IMR-90 (cell line): Measurements from ENCODE around the gene HSD17B11. TPM values are rescaled to one million over a fixed set of nuclear protein-coding genes. Genes with fewer than 3 reads are reported as not detected.

ENCODE experiments used
- ATAC-seq: fragments of 200-7000 bp; cut with Tn5 transposase; 2 replicates; pipeline ENCODE4 v1.9.1; 2020; ENCODE audit warnings: low read depth, mild to moderate bottlenecking, moderate library complexity
- BruUV-seq: library from RNA; stranded (reverse); fragments of 400-500 nt; replicated peaks from 2 replicates; lab custom pipeline; 2021; lab: Mats Ljungman, UMichigan
- CTCF ChIA-PET: fragments of 300-600 bp; formaldehyde crosslinking; extraction: SDS; loops from one replicate; lab custom pipeline; 2021; ENCODE audit warnings: antibody characterized with exemption; lab: Yijun Ruan, JAX
- POLR2A ChIA-PET: fragments of 300-600 bp; sonication (Branson Sonifier 250); formaldehyde crosslinking; loops from one replicate; lab custom pipeline; 2022; ENCODE audit warnings: antibody characterized with exemption; ENCODE audit not compliant: unreplicated experiment; lab: Charles Lee
- DNase-seq: peaks from one replicate; pipeline ENCODE4 v3.0.0; 2013
- H2AFZ ChIP-seq: replicated peaks from 2 replicates; pipeline ENCODE3; 2013; ENCODE audit warnings: low read length, mild to moderate bottlenecking; ENCODE audit not compliant: poor library complexity
- H2AK5ac ChIP-seq: 2 replicates; pipeline ENCODE4 v1.6.1; 2013; ENCODE audit warnings: low read depth, low read length, inconsistent platforms
- H2AK9ac ChIP-seq: replicated peaks from 2 replicates; pipeline ENCODE3; 2013; ENCODE audit warnings: mild to moderate bottlenecking, low read depth, low read length, moderate library complexity; ENCODE audit not compliant: poor library complexity
- H2BK120ac ChIP-seq: 2 replicates; pipeline ENCODE4 v1.6.1; 2013; ENCODE audit warnings: low read depth, low read length, inconsistent platforms
- H2BK15ac ChIP-seq: 3 replicates; pipeline ENCODE4 v1.6.1; 2013; ENCODE audit warnings: low read depth, low read length, inconsistent platforms
- H2BK20ac ChIP-seq: 2 replicates; pipeline ENCODE4 v1.6.1; 2013; ENCODE audit warnings: low read depth, mild to moderate bottlenecking, inconsistent platforms, low read length, moderate library complexity
- H2BK5ac ChIP-seq: 2 replicates; pipeline ENCODE4 v1.6.1; 2013; ENCODE audit warnings: mild to moderate bottlenecking, low read depth, low read length, inconsistent platforms; ENCODE audit not compliant: poor library complexity, severe bottlenecking
- H3K14ac ChIP-seq: replicated peaks from 2 replicates; pipeline ENCODE4 v1.6.1; 2013; ENCODE audit warnings: low read depth, low read length, inconsistent platforms
- H3K18ac ChIP-seq: 2 replicates; pipeline ENCODE4 v1.6.1; 2013; ENCODE audit warnings: low read depth, low read length, control low read depth
- H3K23ac ChIP-seq: 2 replicates; pipeline ENCODE4 v1.6.1; 2013; ENCODE audit warnings: low read depth, low read length, inconsistent platforms
- H3K27ac ChIP-seq: 2 replicates; pipeline ENCODE4 v1.5.1; 2013; ENCODE audit warnings: mild to moderate bottlenecking, control low read depth, low read length; ENCODE audit not compliant: insufficient read depth
- H3K27me3 ChIP-seq: 2 replicates; pipeline ENCODE4 v1.6.1; 2013; ENCODE audit warnings: low read length; ENCODE audit not compliant: control insufficient read depth, insufficient read depth
- H3K36me3 ChIP-seq: 2 replicates; pipeline ENCODE4 v1.6.1; 2013; ENCODE audit warnings: low read length, mixed read lengths; ENCODE audit not compliant: control insufficient read depth, insufficient read depth
- H3K4ac ChIP-seq: 2 replicates; pipeline ENCODE4 v1.6.1; 2013; ENCODE audit warnings: low read depth, low read length, inconsistent platforms
- H3K4me1 ChIP-seq: 2 replicates; pipeline ENCODE4 v1.6.1; 2013; ENCODE audit warnings: low read length, mixed read lengths; ENCODE audit not compliant: control insufficient read depth, insufficient read depth
- H3K4me2 ChIP-seq: 2 replicates; pipeline ENCODE4 v1.6.1; 2013; ENCODE audit warnings: low read depth, mild to moderate bottlenecking, control low read depth, low read length, moderate library complexity
- H3K4me3 ChIP-seq: 2 replicates; pipeline ENCODE4 v1.5.1; 2013; ENCODE audit warnings: low read depth, mild to moderate bottlenecking, control low read depth, low read length, moderate library complexity; ENCODE audit not compliant: insufficient read depth
- H3K56ac ChIP-seq: 2 replicates; pipeline ENCODE4 v1.6.1; 2013; ENCODE audit warnings: low read length, inconsistent platforms; ENCODE audit not compliant: insufficient read depth; ENCODE audit errors: extremely low read depth
- H3K79me1 ChIP-seq, 2 experiments: 2 replicates each; pipeline ENCODE4 v1.6.1; 2013; ENCODE audit warnings: low read length in 2 of 2, inconsistent platforms in 1 of 2, low read depth in 1 of 2
- H3K9ac ChIP-seq: 2 replicates; pipeline ENCODE4 v1.6.1; 2013; ENCODE audit warnings: low read depth, low read length, control low read depth
- H3K9me1 ChIP-seq: 2 replicates; pipeline ENCODE4 v1.6.1; 2013; ENCODE audit warnings: low read length, inconsistent platforms; ENCODE audit not compliant: insufficient read depth
- H3K9me3 ChIP-seq: 2 replicates; pipeline ENCODE4 v1.6.1; 2013; ENCODE audit warnings: low read length; ENCODE audit not compliant: control insufficient read depth, insufficient read depth
- H4K20me1 ChIP-seq: 2 replicates; pipeline ENCODE4 v1.6.1; 2013; ENCODE audit warnings: low read length, inconsistent platforms; ENCODE audit not compliant: insufficient read depth
- H4K5ac ChIP-seq: 2 replicates; pipeline ENCODE4 v1.6.1; 2013; ENCODE audit warnings: mild to moderate bottlenecking, low read depth, low read length, control low read depth
- H4K8ac ChIP-seq, 2 experiments: 2 replicates each; pipeline ENCODE4 v1.6.1; 2013; ENCODE audit warnings: low read depth in 2 of 2, low read length in 2 of 2, control low read depth in 1 of 2, inconsistent platforms in 1 of 2
- H4K91ac ChIP-seq: 2 replicates; pipeline ENCODE4 v1.6.1; 2013; ENCODE audit warnings: low read depth, low read length, inconsistent platforms; ENCODE audit not compliant: insufficient read depth
- BHLHE40 ChIP-seq: fragments of 150-350 bp; IDR thresholded peaks from 2 replicates; pipeline ENCODE4 v1.6.1; 2016; ENCODE audit warnings: mild to moderate bottlenecking, low read depth, low read length
- CEBPB ChIP-seq: IDR thresholded peaks from 2 replicates; pipeline ENCODE4 v1.6.1; 2012; ENCODE audit warnings: low read depth, low read length, improper control_type of control experiment
- CHD1 ChIP-seq: IDR thresholded peaks from 2 replicates; pipeline ENCODE4 v1.6.1; 2012; ENCODE audit warnings: low read depth, low read length, improper control_type of control experiment
- CTCF ChIP-seq: conservative IDR thresholded peaks from 2 replicates; pipeline ENCODE4 v1.5.1; 2012; ENCODE audit warnings: mild to moderate bottlenecking, low read depth, low read length, improper control_type of control experiment
- FOS ChIP-seq: fragments of 150-350 bp; IDR thresholded peaks from 2 replicates; pipeline ENCODE4 v1.6.1; 2016; ENCODE audit warnings: low read depth, low read length
- MAFK ChIP-seq: IDR thresholded peaks from 2 replicates; pipeline ENCODE4 v1.6.1; 2012; ENCODE audit warnings: low read depth, low read length, improper control_type of control experiment
- MAZ ChIP-seq: IDR thresholded peaks from 2 replicates; pipeline ENCODE4 v1.6.1; 2012; ENCODE audit warnings: low read depth, mild to moderate bottlenecking, low read length, improper control_type of control experiment, moderate library complexity, borderline replicate concordance
- MXI1 ChIP-seq: IDR thresholded peaks from 2 replicates; pipeline ENCODE4 v1.6.1; 2012; ENCODE audit warnings: low read depth, mild to moderate bottlenecking, low read length, moderate library complexity, borderline replicate concordance
- NFE2L2 ChIP-seq: fragments of 150-350 bp; IDR thresholded peaks from 2 replicates; pipeline ENCODE4 v1.6.1; 2016; ENCODE audit warnings: low read depth, mild to moderate bottlenecking, low read length
- POLR2A ChIP-seq: IDR thresholded peaks from 2 replicates; pipeline ENCODE4 v1.6.1; 2012; ENCODE audit warnings: mild to moderate bottlenecking, low read depth, low read length
- RAD21 ChIP-seq: IDR thresholded peaks from 2 replicates; pipeline ENCODE4 v1.6.1; 2012; ENCODE audit warnings: low read length, improper control_type of control experiment
- RCOR1 ChIP-seq: IDR thresholded peaks from 2 replicates; pipeline ENCODE4 v1.6.1; 2012; ENCODE audit warnings: mild to moderate bottlenecking, low read length, improper control_type of control experiment; ENCODE audit not compliant: insufficient replicate concordance
- RFX5 ChIP-seq: IDR thresholded peaks from 2 replicates; pipeline ENCODE4 v1.8.0; 2012; ENCODE audit warnings: low read depth, mild to moderate bottlenecking, low read length, moderate library complexity
- SMC3 ChIP-seq: fragments of 150-350 bp; IDR thresholded peaks from 2 replicates; pipeline ENCODE4 v1.6.1; 2016; ENCODE audit warnings: low read depth, mild to moderate bottlenecking, antibody characterized with exemption, low read length, moderate library complexity
- USF2 ChIP-seq: fragments of 150-350 bp; IDR thresholded peaks from 2 replicates; pipeline ENCODE4 v1.6.1; 2017; ENCODE audit warnings: mild to moderate bottlenecking, antibody characterized with exemption, low read length, low read depth
- WGBS, 2 experiments: methylation state at CpG; one replicate each; pipeline versions ENCODE4 v1.1.5 to v1.1.7; 2013; ENCODE audit warnings: missing lambda C conversion rate in 2 of 2; ENCODE audit not compliant: insufficient read length in 1 of 2; ENCODE audit errors: extremely low coverage in 2 of 2; 5-methylcytosine and 5-hydroxymethylcytosine counted together
- dilution Hi-C: fragments of 300-500 bp; cut with HindIII; formaldehyde crosslinking; loops from one replicate; pipeline ENCODE4 v1.14.3; 2018; ENCODE audit warnings: low sequenced_read_pairs; ENCODE audit not compliant: unreplicated experiment
- in situ Hi-C: fragments of 300-500 bp; cut with MboI; formaldehyde crosslinking; loops from 3 replicates; pipeline ENCODE4 v1.14.3; 2019; ENCODE audit warnings: low sequenced_read_pairs, inconsistent platforms, mixed read lengths
- intact Hi-C: fragments of 100-400 bp; cut with micrococcal nuclease; formaldehyde crosslinking; loops from 2 replicates; pipeline ENCODE4 v1.10.0; 2022
- polyA plus RNA-seq, 3 experiments: library from polyadenylated mRNA; depleted of rRNA; stranded (reverse); fragments of >200 nt; gene quantifications; 2 replicates each; pipeline ENCODE4 v1.2.3, GENCODE V29; 2012; ENCODE audit warnings: low replicate concordance in 1 of 3
- total RNA-seq: library from RNA; depleted of rRNA; stranded (reverse); fragments of >200 nt; gene quantifications from 2 replicates; pipeline ENCODE4 v1.2.3, GENCODE V29; 2012
- TF ChIP-seq, protein P1 (sequence below): fragments of 150-350 bp; IDR thresholded peaks from 2 replicates; pipeline ENCODE4 v1.6.1; 2016; ENCODE audit warnings: low read depth, mild to moderate bottlenecking, low read length, moderate library complexity, borderline replicate concordance

The HSD17B11 gene
- total and polyA plus RNA-seq, 2 of the 4 experiments (the other 2 are of a cell fraction) = 11.3 to 12.0 TPM

- Histone ChIP-seq H3K4ac (no peak overlapping the region), H3K36me3 (no peaks in the 10 kb centered on the region), H2BK15ac (no peak overlapping the region), H4K8ac (no peak overlapping the region), H3K27me3 (no peaks in the 10 kb centered on the region), H3K9me3 (no peaks in the 10 kb centered on the region), H3K9me1 (peaks cover 2% of the 10 kb centered on the region; the same call in 1 of the 2 replicates), H3K56ac (no peak overlapping the region), H3K23ac (no peak overlapping the region), H3K4me3 (no peak overlapping the region), H3K79me1 (peaks cover 19 to 33% of the 10 kb centered on the region in 2 experiments), H3K4me2 (no peak overlapping the region), H3K9ac (no peak overlapping the region), H3K4me1 (peaks cover 1% of the 10 kb centered on the region; the same call in 1 of the 2 replicates), H4K5ac (no peak overlapping the region), H2BK120ac (no peak overlapping the region), H2AK5ac (no peak overlapping the region), H2AFZ (no peak overlapping the region), H2BK5ac (no peak overlapping the region), H3K14ac (no peak overlapping the region), H3K18ac (no peak overlapping the region), H2BK20ac (no peak overlapping the region), H2AK9ac (no peak overlapping the region), H4K20me1 (peaks cover 7% of the 10 kb centered on the region; the same call in 1 of the 2 replicates), H4K91ac (no peak overlapping the region), H3K27ac (no peak overlapping the region)
- ChIA-PET CTCF (no interaction called here), POLR2A (no interaction called here)
- in situ Hi-C loops (no loop called here), intact Hi-C loops (no loop called here), dilution Hi-C loops (no loop called here)
- ATAC-seq (no peak), DNase-seq (no peak)
- WGBS, 2 experiments = 92% methylated on average over 2 of the region's 2 CpGs; no CpG with 5 or more reads in 1 of the 2 experiments
- no TSS peak for BruUV-seq
- no peak for TF ChIP-seq CEBPB
- no peak for TF ChIP-seq FOS
- TF ChIP-seq, protein P1, sequence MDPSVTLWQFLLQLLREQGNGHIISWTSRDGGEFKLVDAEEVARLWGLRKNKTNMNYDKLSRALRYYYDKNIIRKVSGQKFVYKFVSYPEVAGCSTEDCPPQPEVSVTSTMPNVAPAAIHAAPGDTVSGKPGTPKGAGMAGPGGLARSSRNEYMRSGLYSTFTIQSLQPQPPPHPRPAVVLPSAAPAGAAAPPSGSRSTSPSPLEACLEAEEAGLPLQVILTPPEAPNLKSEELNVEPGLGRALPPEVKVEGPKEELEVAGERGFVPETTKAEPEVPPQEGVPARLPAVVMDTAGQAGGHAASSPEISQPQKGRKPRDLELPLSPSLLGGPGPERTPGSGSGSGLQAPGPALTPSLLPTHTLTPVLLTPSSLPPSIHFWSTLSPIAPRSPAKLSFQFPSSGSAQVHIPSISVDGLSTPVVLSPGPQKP = no peak
- TF ChIP-seq RFX5 = no peak
- no peak for TF ChIP-seq MXI1
- TF ChIP-seq CTCF = no peak
- no peak for TF ChIP-seq RCOR1
- no peak for TF ChIP-seq MAZ
- TF ChIP-seq MAFK = no peak
- TF ChIP-seq POLR2A = no peak
- TF ChIP-seq USF2 = no peak
- no peak for TF ChIP-seq SMC3
- TF ChIP-seq NFE2L2 = no peak
- no peak for TF ChIP-seq BHLHE40
- no peak for TF ChIP-seq RAD21
- no peak for TF ChIP-seq CHD1
Measured at GRCh38 chr4:87430038-87430437, 39.0 kb upstream of the HSD17B11 start.
